ENCODE measurements around the gene PTPRK.
"Not testable (repeated sequence)": the region's sequence is repeated elsewhere in the genome, so short reads cannot be mapped to it uniquely, and the experiment has no call there.

DNA sequence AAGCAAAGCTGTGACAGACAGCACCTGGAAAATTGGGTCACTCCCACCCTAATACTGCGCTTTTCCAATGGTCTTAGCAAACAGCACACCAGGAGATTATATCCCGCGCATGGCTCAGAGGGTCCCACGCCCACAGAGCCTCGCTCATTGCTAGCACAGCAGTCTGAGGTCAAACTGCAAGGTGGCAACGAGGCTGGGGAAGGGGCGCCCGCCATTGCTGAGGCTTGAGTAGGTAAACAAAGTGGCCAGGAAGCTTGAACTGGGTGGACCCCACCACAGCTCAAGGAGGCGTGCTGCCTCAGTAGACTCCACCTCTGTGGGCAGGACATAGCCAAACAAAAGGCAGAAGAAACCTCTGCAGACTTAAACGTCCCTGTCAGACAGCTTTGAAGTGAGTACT, 594.0 kb downstream of the PTPRK start:
- TF ChIP-seq, protein P1, sequence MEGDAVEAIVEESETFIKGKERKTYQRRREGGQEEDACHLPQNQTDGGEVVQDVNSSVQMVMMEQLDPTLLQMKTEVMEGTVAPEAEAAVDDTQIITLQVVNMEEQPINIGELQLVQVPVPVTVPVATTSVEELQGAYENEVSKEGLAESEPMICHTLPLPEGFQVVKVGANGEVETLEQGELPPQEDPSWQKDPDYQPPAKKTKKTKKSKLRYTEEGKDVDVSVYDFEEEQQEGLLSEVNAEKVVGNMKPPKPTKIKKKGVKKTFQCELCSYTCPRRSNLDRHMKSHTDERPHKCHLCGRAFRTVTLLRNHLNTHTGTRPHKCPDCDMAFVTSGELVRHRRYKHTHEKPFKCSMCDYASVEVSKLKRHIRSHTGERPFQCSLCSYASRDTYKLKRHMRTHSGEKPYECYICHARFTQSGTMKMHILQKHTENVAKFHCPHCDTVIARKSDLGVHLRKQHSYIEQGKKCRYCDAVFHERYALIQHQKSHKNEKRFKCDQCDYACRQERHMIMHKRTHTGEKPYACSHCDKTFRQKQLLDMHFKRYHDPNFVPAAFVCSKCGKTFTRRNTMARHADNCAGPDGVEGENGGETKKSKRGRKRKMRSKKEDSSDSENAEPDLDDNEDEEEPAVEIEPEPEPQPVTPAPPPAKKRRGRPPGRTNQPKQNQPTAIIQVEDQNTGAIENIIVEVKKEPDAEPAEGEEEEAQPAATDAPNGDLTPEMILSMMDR (IDR thresholded peaks at IDR 0.05 in 2 of 3, conservative IDR thresholded peaks at IDR 0.05 in 1 of 3; ENCODE audit: control insufficient read depth in 2 of 3, extremely low read depth in 1 of 3, insufficient read depth in 1 of 3, low read depth in 3 of 3, low read length in 3 of 3): not testable (repeated sequence)
- TF ChIP-seq, protein P2, sequence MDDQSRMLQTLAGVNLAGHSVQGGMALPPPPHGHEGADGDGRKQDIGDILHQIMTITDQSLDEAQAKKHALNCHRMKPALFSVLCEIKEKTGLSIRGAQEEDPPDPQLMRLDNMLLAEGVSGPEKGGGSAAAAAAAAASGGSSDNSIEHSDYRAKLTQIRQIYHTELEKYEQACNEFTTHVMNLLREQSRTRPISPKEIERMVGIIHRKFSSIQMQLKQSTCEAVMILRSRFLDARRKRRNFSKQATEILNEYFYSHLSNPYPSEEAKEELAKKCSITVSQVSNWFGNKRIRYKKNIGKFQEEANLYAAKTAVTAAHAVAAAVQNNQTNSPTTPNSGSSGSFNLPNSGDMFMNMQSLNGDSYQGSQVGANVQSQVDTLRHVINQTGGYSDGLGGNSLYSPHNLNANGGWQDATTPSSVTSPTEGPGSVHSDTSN (IDR thresholded peaks at IDR 0.05; ENCODE audit: insufficient replicate concordance, low read depth, low read length): not testable (repeated sequence)
- TF ChIP-seq HDAC2 (IDR thresholded peaks at IDR 0.05); ETV6 (conservative IDR thresholded peaks at IDR 0.05 in 1 of 2, IDR thresholded peaks at IDR 0.05 in 1 of 2; ENCODE audit: borderline replicate concordance in 1 of 2, low read depth in 1 of 2); KDM1A (IDR thresholded peaks at IDR 0.05; ENCODE audit: borderline replicate concordance); MYC (IDR thresholded peaks at IDR 0.05; ENCODE audit: insufficient read depth, insufficient read length, insufficient replicate concordance, low read length, severe bottlenecking); NFIC (IDR thresholded peaks at IDR 0.05; ENCODE audit: low read depth, low read length); RELA (IDR thresholded peaks at IDR 0.05; ENCODE audit: borderline replicate concordance, partially characterized antibody); FOXM1 (IDR thresholded peaks at IDR 0.05; ENCODE audit: low read depth, low read length); RCOR1 (conservative IDR thresholded peaks at IDR 0.05; ENCODE audit: low read depth, low read length); STAT3 (IDR thresholded peaks at IDR 0.05; ENCODE audit: low read depth, low read length): not testable (repeated sequence)

Measured in GM12878 (cell line).